Upper lobe of left lung (tissue), 6 donors: ENCODE results near the gene KLHL7. TPM values are rescaled to one million over a fixed set of nuclear protein-coding genes. Genes with fewer than 3 reads are reported as not detected.
A peak's percentile ranks its signal among the peaks of the same experiment; 100 is the strongest.

ENCODE experiments used
- ATAC-seq, 2 donors: fragments of 200-7000 bp; cut with Tn5 transposase; one replicate each; pipeline ENCODE4 v1.9.1; 2022; ENCODE audit warnings: mild to moderate bottlenecking in 2 of 2, moderate library complexity in 2 of 2; ENCODE audit not compliant: low FRiP score in 2 of 2
- DNase-seq, 2 donors: peaks; one replicate each; pipeline ENCODE4 v3.0.0-alpha.2; 2019 to 2020
- H3K27ac ChIP-seq, 4 donors: fragments of 200-600 bp; sonication (generic); one replicate each; pipeline ENCODE4 v1.5.1; 2016 to 2019
- H3K27me3 ChIP-seq, 4 donors: fragments of 200-600 bp; sonication (generic); one replicate each; pipeline ENCODE4 v1.5.1; 2017 to 2019
- H3K36me3 ChIP-seq, 4 donors: fragments of 200-600 bp; sonication (generic); one replicate each; pipeline ENCODE4 v1.5.1; 2016 to 2019
- H3K4me1 ChIP-seq, 4 donors: fragments of 200-600 bp; sonication (generic); one replicate each; pipeline ENCODE4 v1.5.1; 2018 to 2019
- H3K4me3 ChIP-seq, 4 donors: fragments of 200-600 bp; sonication (generic); one replicate each; pipeline ENCODE4 v1.5.1; 2017 to 2019; ENCODE audit warnings: mild to moderate bottlenecking in 2 of 4, moderate library complexity in 1 of 4
- H3K9me3 ChIP-seq, 4 donors: fragments of 200-600 bp; sonication (generic); one replicate each; pipeline ENCODE4 v1.5.1; 2018 to 2019
- EP300 ChIP-seq, 4 donors: sonication (generic); formaldehyde crosslinking; IDR thresholded peaks; one replicate each; pipeline ENCODE4 v1.5.1; 2017; ENCODE audit warnings: antibody characterized with exemption in 4 of 4, control low read depth in 2 of 4
- POLR2A ChIP-seq, 4 donors: fragments of 450-650 bp; IDR thresholded peaks; one replicate each; pipeline ENCODE4 v1.5.1; 2016 to 2017; ENCODE audit warnings: antibody characterized with exemption in 4 of 4, mild to moderate bottlenecking in 2 of 4
- POLR2AphosphoS5 ChIP-seq, 2 donors: sonication (generic); formaldehyde crosslinking; IDR thresholded peaks; one replicate each; pipeline ENCODE4 v1.5.1; 2017; ENCODE audit warnings: antibody characterized with exemption in 2 of 2
- WGBS, 2 donors: methylation state at CpG; one replicate each; pipeline ENCODE4 v1.1.5; 2017 to 2018; 5-methylcytosine and 5-hydroxymethylcytosine counted together
- total RNA-seq, 6 donors: library from RNA; depleted of rRNA in 4 of 6; stranded (reverse); fragments of >200 nt in 4 of 6; gene quantifications; one replicate each; pipeline versions ENCODE4 v1.1.0 to v1.2.1, GENCODE V29; 2016 to 2021
- TF ChIP-seq, protein P1 (sequence below), 6 experiments: fragments of 450-650 bp in 4 of 6; fragments of 200-600 bp in 2 of 6; sonication (generic) in 2 of 6; IDR thresholded peaks; one replicate each; pipeline ENCODE4 v1.5.1; 2016 to 2019; ENCODE audit warnings: antibody characterized with exemption in 6 of 6
- donor health status: DM: no; HTN: no; CAD: no; lungs with moderate emphysema.
- donor health status: DM: no; HTN: yes; CAD: no; lungs with severe emphysema.

The KLHL7 gene
- total RNA-seq, 6 donors from 2014 or later: 18.6 to 43.8 (median 23.9) TPM

DNA sequence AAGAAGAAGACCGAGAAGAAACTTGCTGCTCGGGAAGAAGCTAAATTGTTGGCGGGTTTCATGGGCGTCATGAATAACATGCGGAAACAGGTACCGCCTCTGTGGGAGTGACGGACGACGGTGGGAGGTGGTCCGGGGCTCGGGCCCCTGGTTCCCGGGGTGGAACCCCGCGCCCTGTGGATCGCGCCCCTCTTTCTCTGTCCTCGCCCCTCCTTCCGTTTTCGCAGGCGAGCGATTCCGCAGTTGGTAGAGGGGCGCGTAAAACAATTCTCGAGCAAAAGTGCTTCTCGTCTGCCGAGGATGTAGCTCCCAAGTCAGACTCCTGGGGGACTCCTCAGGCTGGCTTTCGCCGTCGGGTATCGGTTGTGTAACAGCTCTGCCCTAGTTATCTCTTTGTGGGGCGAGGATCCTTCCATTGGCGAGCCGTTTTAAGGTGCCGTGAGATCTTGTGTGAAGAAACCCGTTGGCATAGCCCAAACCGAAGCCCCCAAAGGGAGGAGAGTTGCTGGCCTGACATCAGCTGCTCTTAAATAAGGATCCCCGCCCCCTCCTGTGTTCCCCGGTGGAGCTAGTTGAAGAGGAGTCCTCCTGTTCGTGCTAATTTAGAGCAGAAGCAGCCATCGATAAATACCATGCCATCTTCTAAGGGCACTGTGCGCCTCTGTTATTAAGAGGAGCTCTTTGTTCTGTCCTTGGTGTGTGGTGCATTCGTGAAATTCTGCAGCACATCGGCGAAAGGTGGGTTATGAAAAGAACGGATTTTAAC, 655 bp downstream of the KLHL7 start:
- WGBS, 2 donors: 0 to 1% methylated on average over 32 to 41 of the region's 46 CpGs
- no peaks in the 10 kb centered on the region for H3K36me3 ChIP-seq
- no peaks in the 10 kb centered on the region for H3K27me3 ChIP-seq
- DNase-seq (peak in 1 of 2 donors; percentile 31), ATAC-seq (peak; percentile 78)
- no peaks in the 10 kb centered on the region for H3K9me3 ChIP-seq
- peak overlapping the region; percentile 56 to 98 (median 92) for H3K4me3 ChIP-seq
- H3K4me1 ChIP-seq: peaks cover 12 to 35% (median 19%) of the 10 kb centered on the region in 4 donors
- TF ChIP-seq POLR2A (IDR thresholded peaks at IDR 0.05) (no peak), POLR2AphosphoS5 (IDR thresholded peaks at IDR 0.05) (no peak), EP300 (IDR thresholded peaks at IDR 0.05) (no peak)
- TF ChIP-seq, protein P1, sequence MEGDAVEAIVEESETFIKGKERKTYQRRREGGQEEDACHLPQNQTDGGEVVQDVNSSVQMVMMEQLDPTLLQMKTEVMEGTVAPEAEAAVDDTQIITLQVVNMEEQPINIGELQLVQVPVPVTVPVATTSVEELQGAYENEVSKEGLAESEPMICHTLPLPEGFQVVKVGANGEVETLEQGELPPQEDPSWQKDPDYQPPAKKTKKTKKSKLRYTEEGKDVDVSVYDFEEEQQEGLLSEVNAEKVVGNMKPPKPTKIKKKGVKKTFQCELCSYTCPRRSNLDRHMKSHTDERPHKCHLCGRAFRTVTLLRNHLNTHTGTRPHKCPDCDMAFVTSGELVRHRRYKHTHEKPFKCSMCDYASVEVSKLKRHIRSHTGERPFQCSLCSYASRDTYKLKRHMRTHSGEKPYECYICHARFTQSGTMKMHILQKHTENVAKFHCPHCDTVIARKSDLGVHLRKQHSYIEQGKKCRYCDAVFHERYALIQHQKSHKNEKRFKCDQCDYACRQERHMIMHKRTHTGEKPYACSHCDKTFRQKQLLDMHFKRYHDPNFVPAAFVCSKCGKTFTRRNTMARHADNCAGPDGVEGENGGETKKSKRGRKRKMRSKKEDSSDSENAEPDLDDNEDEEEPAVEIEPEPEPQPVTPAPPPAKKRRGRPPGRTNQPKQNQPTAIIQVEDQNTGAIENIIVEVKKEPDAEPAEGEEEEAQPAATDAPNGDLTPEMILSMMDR (IDR thresholded peaks at IDR 0.05): no peak
- H3K27ac ChIP-seq: peak overlapping the region; percentile 90 to 95 (median 93)

DNA sequence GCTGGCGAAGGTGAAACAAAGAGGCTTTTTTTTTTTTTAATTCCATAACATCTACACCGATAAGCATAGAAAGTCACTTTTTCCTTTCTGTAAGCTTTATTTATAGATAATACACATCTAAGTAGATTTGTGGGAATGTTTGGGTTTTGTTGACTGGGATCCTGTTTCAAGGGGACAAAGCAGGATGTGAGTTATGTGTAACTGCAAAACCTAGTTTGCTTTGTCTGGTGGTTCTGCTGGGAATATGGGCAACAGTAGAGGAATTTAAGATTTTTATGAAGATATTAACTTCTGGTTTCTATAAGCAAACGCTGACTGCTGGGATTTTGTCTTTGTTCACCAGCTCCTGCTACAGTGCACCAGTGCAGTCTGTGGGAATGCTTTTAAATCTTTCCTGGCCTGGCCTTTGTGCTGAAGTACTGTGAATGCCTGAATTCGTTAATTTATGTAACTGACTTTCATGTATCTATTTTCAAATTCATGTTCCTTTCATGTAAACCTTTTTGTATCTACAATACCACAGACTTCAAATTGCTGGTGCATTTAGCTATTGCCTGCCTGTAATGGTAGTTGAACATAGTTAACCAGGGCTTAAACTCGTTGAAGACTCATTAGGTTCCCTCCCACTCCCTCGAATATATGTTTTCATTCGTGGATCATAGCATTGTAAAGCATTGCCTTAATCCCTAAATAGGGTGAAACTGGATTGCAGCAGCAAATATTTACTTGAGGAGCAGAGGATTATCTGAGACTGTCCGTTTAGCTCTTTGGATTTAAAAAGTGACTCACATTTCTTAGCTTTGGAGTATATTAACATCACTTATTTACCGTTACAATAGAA, 1.5 kb downstream of the KLHL7 start:
- WGBS, 2 donors: 21 to 24% methylated on average over 9 of the region's 9 CpGs
- Histone ChIP-seq H3K27me3 (no peaks in the 10 kb centered on the region), H3K4me1 (peaks cover 12 to 35% (median 19%) of the 10 kb centered on the region in 4 donors), H3K27ac (peak overlapping the region in 1 of 4 donors; percentile 95), H3K4me3 (peak overlapping the region; percentile 56 to 98 (median 92)), H3K36me3 (no peaks in the 10 kb centered on the region), H3K9me3 (no peaks in the 10 kb centered on the region)
- ATAC-seq: no peak
- TF ChIP-seq POLR2AphosphoS5 (IDR thresholded peaks at IDR 0.05) (no peak), EP300 (IDR thresholded peaks at IDR 0.05) (no peak), POLR2A (IDR thresholded peaks at IDR 0.05) (no peak)
- TF ChIP-seq, protein P1 (IDR thresholded peaks at IDR 0.05): no peak
- no peak for DNase-seq

DNA sequence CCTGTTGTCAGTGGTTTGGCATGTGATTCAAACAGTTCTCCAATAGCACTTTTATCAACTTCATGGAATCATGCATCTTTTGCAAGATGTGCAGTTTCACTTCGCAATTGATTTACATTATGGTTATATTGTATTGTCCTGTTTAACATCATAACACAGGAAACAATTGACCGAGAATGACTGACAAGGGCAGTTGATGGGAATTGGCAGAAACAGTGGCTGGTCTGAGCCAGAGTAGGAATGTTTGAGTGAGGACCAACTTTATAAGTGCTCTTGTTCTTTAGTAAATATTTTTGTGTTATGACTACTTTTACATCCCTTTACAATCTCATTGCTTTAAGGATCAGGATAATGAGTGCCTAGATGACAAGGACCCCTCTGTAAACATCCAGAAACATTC, 2.2 kb downstream of the KLHL7 start:
- ATAC-seq (no peak), DNase-seq (no peak)
- TF ChIP-seq POLR2AphosphoS5 (IDR thresholded peaks at IDR 0.05) (no peak), POLR2A (IDR thresholded peaks at IDR 0.05) (no peak), EP300 (IDR thresholded peaks at IDR 0.05) (no peak)
- TF ChIP-seq, protein P1 (IDR thresholded peaks at IDR 0.05): no peak
- H3K27ac ChIP-seq: no peak overlapping the region
- H3K4me1 ChIP-seq: peaks cover 12 to 35% (median 19%) of the 10 kb centered on the region in 4 donors
- no peaks in the 10 kb centered on the region for H3K9me3 ChIP-seq
- no peak overlapping the region for H3K4me3 ChIP-seq
- no peaks in the 10 kb centered on the region for H3K27me3 ChIP-seq
- H3K36me3 ChIP-seq: no peaks in the 10 kb centered on the region
- 29 to 48% methylated on average over 2 of the region's 2 CpGs for WGBS, 2 donors

DNA sequence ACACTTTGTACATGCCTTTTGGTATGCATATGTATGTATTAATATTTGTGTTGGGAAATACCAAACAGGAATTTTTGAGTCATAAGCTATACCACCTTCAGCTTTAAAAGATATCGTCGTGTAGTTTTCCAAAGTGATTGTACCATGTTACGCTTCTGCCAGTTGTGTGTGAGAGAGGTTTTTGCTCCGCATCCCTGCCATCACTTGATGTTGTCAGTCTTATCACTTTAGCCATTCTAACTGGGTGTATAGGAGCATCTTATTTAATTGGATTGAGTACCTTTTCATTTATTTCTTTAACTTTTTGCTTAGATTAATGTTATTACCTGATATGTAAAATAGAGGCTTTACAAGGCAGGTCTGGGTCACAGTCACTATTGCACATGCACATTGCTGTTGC, 3.4 kb downstream of the KLHL7 start:
- WGBS, 2 donors: 89 to 95% methylated on average over 4 of the region's 4 CpGs
- Histone ChIP-seq H3K36me3 (no peaks in the 10 kb centered on the region), H3K27me3 (no peaks in the 10 kb centered on the region), H3K4me1 (peaks cover 12 to 35% (median 19%) of the 10 kb centered on the region in 4 donors), H3K4me3 (no peak overlapping the region), H3K9me3 (no peaks in the 10 kb centered on the region), H3K27ac (no peak overlapping the region)
- no peak for ATAC-seq
- no peak for DNase-seq
- TF ChIP-seq, protein P1 (IDR thresholded peaks at IDR 0.05): no peak
- no peak for TF ChIP-seq POLR2AphosphoS5 (IDR thresholded peaks at IDR 0.05)
- no peak for TF ChIP-seq POLR2A (IDR thresholded peaks at IDR 0.05)
- TF ChIP-seq EP300 (IDR thresholded peaks at IDR 0.05): no peak
